Loucy (cell line): ENCODE results near the gene CPSF7.

Experiments used
- CTCF ChIP-seq: fragments of 200-600 bp; sonication (generic); conservative IDR thresholded peaks from 2 replicates; pipeline ENCODE4 v1.5.1; 2014; ENCODE audit warnings: mild to moderate bottlenecking, antibody characterized with exemption, low read length
- EZH2phosphoT487 ChIP-seq: fragments of 200-600 bp; IDR thresholded peaks from 2 replicates; pipeline ENCODE4 v1.6.1; 2018; ENCODE audit warnings: antibody characterized with exemption, mild to moderate bottlenecking, moderate library complexity, borderline replicate concordance

GRCh38 chr11:61429691-61430582 lies at the start of gene CPSF7, which contains the start of gene SDHAF2:
- TF ChIP-seq CTCF (no peak), EZH2phosphoT487 (no peak)
